HG03066 (cell line): Measurements from ENCODE around the gene DPYSL3.
"Not testable (repeated sequence)": the region's sequence is repeated elsewhere in the genome, so short reads cannot be mapped to it uniquely, and the experiment has no call there.

Experiments
- ATAC-seq: cut with Tn5 transposase; IDR thresholded peaks from one replicate; pipeline ENCODE4 v1.9.1; 2021; ENCODE audit warnings: low read depth; ENCODE audit not compliant: unreplicated experiment

DPYSL3 gene

DNA sequence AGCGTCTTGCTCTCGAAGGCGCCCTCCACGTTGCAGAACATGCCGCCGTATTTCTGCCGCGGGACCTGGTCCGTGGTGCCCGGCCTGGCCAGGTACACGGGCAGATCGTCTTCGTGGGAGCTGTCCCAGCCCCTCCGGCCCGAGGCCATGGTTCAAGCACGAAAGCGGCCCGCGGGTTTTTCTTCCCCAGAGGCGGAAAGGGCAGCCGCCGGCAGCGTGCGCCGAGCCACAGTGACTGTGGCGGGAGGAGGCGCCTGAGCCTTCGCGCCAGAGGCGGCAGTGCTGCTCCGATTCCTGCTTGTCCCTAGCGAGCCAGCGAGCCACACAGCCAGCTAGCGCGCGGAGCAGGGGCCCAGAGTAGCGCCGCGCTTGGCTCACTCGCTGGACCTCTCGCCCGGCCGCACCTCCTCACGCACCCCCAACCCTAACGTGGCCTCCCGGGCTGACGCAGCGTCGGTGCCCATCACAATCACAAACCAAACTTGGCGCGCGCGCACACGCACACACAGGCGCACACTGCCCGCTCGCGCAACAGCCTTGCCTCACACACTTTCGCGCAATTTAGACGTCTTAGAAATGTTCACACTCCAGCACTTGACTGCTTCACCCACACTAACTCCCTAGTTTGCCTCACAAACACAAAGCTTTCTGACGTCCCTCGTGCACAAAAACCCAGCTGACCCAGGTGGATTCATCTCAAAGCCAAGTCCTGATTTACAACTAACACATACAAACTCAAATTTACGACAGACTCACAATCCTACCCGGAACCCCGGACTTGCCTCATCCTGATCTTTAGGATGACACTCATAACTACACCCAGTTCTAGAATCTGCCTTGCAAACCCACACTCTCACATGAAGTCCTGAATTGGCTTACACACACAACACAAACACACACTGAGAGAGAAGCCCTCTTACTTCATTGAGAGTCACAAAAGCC, at the start of gene DPYSL3:
Gene DPYSL3, minus strand, starts transcription at position 359 of the 942 bp plus-strand sequence. Its CDS starts 210 bp downstream, at position 149.
- ATAC-seq, result no peak

- no peak for ATAC-seq
Observed at GRCh38 chr5:147558826-147559225, 49.0 kb upstream of the DPYSL3 start.

DNA sequence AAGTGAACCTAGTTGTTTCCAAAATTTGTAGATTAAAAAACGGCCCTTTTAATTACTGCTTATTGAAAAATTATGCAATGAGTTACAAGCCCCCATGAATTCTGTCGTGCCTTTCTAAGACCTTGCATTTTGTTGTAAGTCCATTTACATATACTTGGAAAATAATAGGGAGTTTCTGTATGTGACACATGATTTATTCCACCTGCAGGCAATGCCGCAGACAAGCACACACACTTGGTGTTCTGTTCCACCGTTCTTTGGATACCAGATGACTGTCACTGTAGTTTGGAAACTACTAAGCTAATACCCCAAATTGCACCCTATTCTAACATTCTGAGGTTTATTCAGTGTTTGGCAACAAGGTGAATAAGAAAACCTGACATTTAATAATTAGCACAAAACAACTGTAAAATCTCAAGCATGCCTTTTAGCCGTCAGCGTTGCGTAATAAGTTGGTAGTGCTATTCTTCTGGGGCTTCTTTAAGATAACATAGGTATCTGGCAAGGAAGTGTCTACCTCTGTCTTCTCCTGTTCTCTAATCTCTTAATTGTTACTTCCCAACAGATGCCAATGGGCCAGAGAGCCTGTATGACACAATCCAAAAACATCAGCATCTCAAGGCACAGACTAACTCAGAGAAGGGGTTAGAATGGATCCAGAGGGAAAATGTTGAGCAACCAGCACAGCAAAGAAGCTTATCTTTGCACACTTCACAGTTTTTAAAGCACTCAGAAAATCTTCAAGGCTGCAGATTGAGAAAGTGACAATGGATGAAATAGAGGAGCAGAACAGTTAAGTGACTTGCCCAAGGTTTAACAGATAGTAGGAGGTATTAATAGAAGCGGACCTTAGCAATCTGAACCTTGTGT, 48.2 kb upstream of the DPYSL3 start:
- no peak for ATAC-seq

- ATAC-seq, result no peak
Observed at GRCh38 chr5:147555176-147555575, 45.3 kb upstream of the DPYSL3 start.

GRCh38 chr5:147554261-147554817, 44.5 kb upstream of the DPYSL3 start:
- ATAC-seq, result no peak

GRCh38 chr5:147553817-147554216, 43.9 kb upstream of the DPYSL3 start:
- not testable (repeated sequence) for ATAC-seq

DNA sequence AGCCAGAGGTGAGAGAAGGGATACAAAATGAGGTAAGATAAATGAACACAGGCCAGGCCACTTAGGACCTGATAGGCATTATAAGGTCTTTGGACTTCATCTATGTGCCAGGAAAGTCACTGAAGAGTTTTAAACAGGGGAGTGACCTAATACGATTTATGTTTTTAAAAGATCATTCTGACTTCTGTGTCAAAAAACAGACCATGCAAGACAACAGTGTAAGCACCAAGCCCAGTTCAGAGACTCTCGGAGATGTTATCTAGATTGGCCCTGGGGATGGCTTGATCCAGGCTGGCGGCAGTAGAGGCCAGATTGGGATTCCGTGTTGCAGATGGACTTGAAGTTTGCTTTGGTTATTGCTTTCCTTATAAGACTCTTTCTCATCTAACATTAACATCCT, 43.0 kb upstream of the DPYSL3 start:
- no peak for ATAC-seq

GRCh38 chr5:147551677-147552076, 41.8 kb upstream of the DPYSL3 start:
- no peak for ATAC-seq

DNA sequence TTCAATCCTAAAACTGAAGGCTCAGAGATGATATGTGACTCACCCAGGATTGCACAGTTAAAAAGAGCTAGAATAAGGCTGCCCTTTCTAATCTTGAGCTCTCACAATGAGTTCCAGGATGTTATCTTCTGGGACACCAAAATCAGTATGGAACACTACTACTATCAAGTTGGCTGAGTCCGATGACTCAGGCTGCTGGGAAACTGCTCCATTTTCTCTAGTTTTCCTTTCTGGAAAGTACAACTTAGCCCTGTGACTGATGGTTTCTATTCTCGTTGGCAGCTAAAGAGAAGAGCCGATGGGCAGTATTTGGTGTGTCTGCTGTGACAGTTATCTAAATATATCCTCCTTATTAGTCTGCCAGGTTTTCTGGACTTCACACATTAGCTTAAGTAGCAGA, 37.9 kb upstream of the DPYSL3 start:
- no peak for ATAC-seq

DNA sequence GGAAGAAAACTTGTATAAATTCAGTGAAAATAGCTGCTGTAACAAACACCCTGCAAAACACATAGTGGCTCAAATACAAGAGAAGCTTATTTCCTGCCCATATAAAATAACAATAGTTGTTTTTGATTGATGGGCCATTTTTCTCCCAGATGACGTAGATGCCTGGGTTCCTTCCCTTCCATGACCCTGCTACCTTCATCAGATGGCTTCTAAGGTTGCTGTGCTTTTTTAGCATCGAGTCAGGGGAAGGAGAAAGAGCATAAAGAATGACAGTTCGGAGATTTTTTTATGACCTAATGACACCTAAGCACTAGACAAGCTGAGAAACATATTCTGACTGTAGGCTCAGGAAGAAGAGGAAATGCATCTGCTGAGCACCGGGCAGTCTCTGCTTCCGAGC, 34.7 kb upstream of the DPYSL3 start:
- ATAC-seq, result no peak

GRCh38 chr5:147539053-147539452, 29.2 kb upstream of the DPYSL3 start:
- ATAC-seq, result no peak

DNA sequence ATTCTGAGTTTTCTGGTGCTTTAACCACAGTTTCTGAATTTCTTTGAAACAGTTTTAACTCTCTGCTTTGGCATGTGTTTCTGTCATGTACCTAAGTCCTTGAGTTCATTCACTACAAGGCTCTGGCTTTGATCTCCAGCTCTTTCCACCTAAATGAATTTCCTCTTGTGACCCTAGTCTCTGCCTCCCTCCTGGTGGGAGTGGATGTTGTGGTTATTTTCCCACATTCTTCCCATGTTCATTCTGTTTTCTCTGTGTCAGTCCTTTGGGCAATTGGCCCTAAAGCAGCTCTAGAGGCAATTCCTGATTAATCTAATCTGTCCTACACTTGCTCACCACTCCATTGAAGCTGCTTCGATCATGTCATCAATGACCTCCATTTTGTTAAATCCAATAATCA, 28.4 kb upstream of the DPYSL3 start:
- no peak for ATAC-seq

DNA sequence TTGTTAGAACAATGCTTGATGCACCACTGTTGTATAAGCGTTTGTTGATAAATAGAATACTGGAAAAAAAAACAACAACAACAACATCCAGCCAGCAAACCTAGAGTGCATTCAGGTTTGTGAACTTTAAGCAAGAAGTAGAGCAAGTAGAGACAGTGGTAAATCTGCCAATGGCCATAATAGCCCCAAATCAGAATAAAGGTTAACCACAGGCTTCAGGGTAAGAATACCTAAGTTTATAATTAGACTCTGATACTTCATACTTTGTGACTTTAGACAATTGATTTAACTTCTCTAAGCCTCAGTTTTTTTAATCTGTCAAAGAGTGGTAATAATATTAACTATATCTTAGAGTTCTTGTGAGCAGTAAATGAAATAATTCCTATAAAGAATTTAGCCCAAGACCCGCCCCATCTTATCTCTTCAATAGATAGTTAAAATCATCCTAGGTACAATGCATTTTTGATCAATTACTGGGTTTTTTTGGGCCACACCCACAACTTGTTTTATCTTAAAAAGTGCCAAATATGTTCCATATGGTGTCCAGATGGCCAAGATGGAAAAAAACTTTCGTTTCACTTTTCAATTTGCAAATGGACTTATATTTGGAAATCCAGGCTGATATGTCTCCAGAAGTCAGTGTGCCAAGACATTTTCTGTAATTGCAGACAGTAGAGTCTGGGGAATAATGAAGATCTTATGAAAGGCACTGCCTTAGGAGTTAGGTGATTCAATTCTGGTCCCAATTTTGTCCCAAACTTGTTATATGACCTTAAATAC, 24.5 kb upstream of the DPYSL3 start:
- no peak for ATAC-seq

DNA sequence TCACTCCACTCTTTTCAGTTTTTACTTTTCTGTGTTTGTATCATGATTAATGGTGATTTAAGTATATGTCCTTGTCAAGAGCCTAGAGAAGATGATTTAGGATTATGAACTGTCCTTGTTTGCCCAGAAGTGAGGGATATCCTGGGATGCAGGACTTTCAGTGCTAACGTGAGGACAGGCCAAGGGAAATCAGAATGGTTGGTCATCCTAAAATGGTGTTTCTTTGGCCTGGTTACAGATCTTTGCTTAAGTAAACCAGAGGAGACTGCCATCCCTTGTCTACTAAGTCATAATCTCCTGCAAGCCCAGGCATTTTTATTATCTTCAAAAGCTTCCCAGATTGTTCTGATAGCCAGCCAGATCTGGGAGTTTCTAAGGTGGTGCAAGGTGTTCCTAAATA, 22.3 kb upstream of the DPYSL3 start:
- ATAC-seq, result no peak

GRCh38 chr5:147530530-147531389, 20.9 kb upstream of the DPYSL3 start:
- no peak for ATAC-seq

DNA sequence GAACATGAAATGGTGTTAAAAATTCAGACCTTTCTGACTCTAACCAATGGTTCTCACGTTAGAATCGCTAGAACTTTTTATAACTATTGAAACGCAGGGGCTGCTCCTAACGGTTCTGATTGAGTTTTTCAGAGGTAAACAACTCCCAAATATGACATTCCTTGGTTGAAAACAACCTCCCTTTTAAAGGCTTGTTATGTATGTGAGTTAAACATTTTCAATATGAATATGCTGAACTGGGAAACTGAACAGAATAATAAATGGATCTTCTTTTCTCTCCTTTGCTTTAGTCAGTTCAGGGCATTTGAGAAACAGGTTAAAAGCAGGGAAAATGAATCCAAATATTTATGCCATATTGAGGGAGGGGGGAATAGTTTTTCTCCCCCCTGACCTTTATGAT, 13.2 kb upstream of the DPYSL3 start:
- ATAC-seq, result no peak

DNA sequence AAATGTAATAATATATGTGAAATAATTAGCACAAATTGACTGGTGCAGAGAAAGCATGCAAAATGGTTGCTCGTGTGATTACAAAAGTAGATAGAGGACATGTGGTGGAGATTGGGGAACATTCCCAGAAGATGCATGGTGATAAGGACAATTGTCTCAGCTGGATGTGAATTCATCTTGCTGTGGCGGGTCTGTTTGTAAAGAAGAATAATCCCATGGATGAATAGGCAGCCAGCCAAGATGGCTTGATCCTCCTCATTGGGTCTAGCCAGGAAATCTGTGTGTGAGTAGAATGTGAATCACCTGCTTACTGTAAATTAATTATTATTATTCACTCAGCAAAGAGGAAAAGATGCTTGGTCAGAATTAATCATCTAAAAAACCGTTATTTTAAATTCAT, 12.6 kb upstream of the DPYSL3 start:
- no peak for ATAC-seq

DNA sequence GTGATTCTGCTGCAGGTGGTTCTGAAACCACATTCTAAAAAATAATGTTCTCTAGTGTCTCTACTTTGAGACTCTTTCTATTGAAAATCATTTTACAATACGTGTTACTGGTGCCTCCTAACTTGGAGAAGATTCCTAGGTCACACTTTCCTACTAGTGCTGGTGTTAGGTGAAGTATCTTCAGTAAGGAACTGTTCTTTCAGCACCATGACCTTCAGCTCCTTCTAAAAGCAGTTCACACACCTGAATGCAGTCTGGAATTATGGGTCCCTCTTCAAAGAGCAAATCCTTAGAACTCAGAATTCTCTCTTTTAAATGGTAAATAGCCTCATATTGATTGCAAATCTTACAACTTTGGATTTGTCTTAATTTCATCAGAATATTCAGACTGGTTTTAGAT, 10.6 kb upstream of the DPYSL3 start:
- no peak for ATAC-seq

GRCh38 chr5:147519380-147519779, 9.5 kb upstream of the DPYSL3 start:
- ATAC-seq, result no peak
